ENCODE results near the gene TRPC6. TPM values are rescaled to one million over a fixed set of nuclear protein-coding genes. Genes with fewer than 3 reads are reported as not detected.

Gene TRPC6
- total and polyA plus RNA-seq, 9 of the 15 experiments (the other 6 are each of a cell fraction or from before 2014, with no cell fraction given), result not detected

DNA sequence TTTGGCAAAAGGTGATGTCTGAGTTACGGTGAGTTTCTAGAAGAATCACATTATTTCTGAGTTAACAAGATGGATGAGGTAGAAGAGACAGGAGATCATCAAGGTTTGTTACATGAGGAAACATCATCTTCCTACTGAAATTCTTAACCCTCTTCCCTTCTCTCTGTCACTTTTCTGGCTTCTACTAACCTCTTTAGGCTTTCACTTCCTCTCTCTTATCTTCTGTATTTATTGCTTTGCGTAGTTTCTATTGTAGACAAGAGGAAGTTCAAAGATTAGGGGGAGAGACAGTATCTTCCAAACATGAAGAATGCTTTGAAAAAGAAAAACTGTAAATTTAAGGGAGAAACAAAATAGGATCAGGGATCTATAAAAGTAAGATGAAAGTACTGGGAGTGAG lies 75.4 kb downstream of the TRPC6 start:
- Histone ChIP-seq H3K27ac (ENCODE audit: extremely low read depth, low read depth, low read length) (no peak overlapping the region), H3K4me3 (no peak overlapping the region), H3K79me2 (ENCODE audit: control insufficient read depth, insufficient read depth, low read length) (no peaks in the 10 kb centered on the region), H3K9me3 (replicated peaks; ENCODE audit: control insufficient read depth, insufficient read depth, low read depth, low read length) (no peaks in the 10 kb centered on the region; the same call in 1 of the 2 replicates), H2AFZ (ENCODE audit: low read depth, low read length) (no peak overlapping the region), H3K27me3 (ENCODE audit: control insufficient read depth in 2 of 2, insufficient read depth in 2 of 2, low read length in 2 of 2) (no peaks in the 10 kb centered on the region), H3K36me3 (ENCODE audit: control insufficient read depth, insufficient read depth, low read length) (no peaks in the 10 kb centered on the region), H3K9ac (ENCODE audit: insufficient read depth in 1 of 2, low read depth in 2 of 2, low read length in 2 of 2) (no peak overlapping the region), H3K4me2 (ENCODE audit: insufficient read depth, low read length) (no peak overlapping the region), H4K20me1 (replicated peaks; ENCODE audit: control insufficient read depth, insufficient read depth, low read length) (no peaks in the 10 kb centered on the region), H3K9me1 (ENCODE audit: control insufficient read depth, insufficient read depth, low read length) (no peaks in the 10 kb centered on the region), H3K4me1 (replicated peaks in 1 of 2; ENCODE audit: control insufficient read depth in 2 of 2, insufficient read depth in 2 of 2, low read length in 2 of 2) (no peaks in the 10 kb centered on the region)
- CTCF ChIA-PET (ENCODE audit: low intra/inter-chr PET ratio), result no interaction called here
- intact Hi-C loops (cut with micrococcal nuclease), result no loop called here
- TF ChIP-seq HOXB6 (CRISPR knock-in tag; IDR thresholded peaks at IDR 0.05; ENCODE audit: borderline replicate concordance), result no peak
- TF ChIP-seq ZNF445 (CRISPR knock-in tag; IDR thresholded peaks at IDR 0.05; ENCODE audit: low read depth), result no peak
- TF ChIP-seq CBX3 (IDR thresholded peaks at IDR 0.05; ENCODE audit: borderline replicate concordance in 1 of 2, low read length in 2 of 2), result no peak
- in situ Hi-C loops (cut with MboI), result no loop called here
- ATAC-seq (no peak), DNase-seq (ENCODE audit: extremely low read depth in 1 of 4, low spot score in 3 of 4) (no peak), FAIRE-seq (no peak)
- POLR2A ChIA-PET, result no interaction called here
- 0% methylated on average over 2 of the region's 2 CpGs for WGBS (ENCODE audit: insufficient coverage, low coverage, missing lambda C conversion rate)
- no TSS peak for BruUV-seq (replicated peaks)

DNA sequence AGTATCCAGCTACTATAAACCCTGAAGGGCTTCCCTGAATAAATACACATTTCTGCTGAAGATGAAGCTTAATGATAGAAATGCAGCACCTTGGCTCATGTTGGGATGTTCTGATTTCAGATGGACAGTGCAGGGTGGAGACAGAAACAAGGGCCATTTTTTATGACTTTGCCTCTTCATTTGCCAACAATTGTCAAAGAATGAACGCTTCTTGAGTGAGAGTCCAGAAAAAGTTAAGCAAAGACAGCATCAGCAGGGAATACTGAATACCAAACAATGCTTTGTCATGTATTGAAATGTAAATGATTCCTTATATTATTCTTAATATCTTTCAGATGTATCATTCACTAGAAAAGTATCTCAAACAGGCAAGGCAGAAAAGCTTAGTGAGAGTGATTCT lies 84.9 kb downstream of the TRPC6 start:
- no peak overlapping the region for H3K9ac ChIP-seq (ENCODE audit: insufficient read depth in 1 of 2, low read depth in 2 of 2, low read length in 2 of 2)
- CTCF ChIA-PET (ENCODE audit: low intra/inter-chr PET ratio), result no interaction called here
- H4K20me1 ChIP-seq (replicated peaks; ENCODE audit: control insufficient read depth, insufficient read depth, low read length), result no peaks in the 10 kb centered on the region
- no peak overlapping the region for H2AFZ ChIP-seq (ENCODE audit: low read depth, low read length)
- no TSS peak for BruUV-seq (replicated peaks)
- FAIRE-seq (no peak), ATAC-seq (no peak), DNase-seq (ENCODE audit: extremely low read depth in 1 of 4, low spot score in 3 of 4) (no peak)
- H3K4me3 ChIP-seq, result no peak overlapping the region
- no peaks in the 10 kb centered on the region for H3K4me1 ChIP-seq (replicated peaks in 1 of 2; ENCODE audit: control insufficient read depth in 2 of 2, insufficient read depth in 2 of 2, low read length in 2 of 2)
- intact Hi-C loops (cut with micrococcal nuclease) (no loop called here), in situ Hi-C loops (cut with MboI) (no loop called here)
- H3K9me1 ChIP-seq (ENCODE audit: control insufficient read depth, insufficient read depth, low read length), result no peaks in the 10 kb centered on the region
- no peaks in the 10 kb centered on the region for H3K9me3 ChIP-seq (replicated peaks; ENCODE audit: control insufficient read depth, insufficient read depth, low read depth, low read length)
- H3K27ac ChIP-seq (ENCODE audit: extremely low read depth, low read depth, low read length), result no peak overlapping the region
- TF ChIP-seq U2AF2 (optimal IDR thresholded peaks at IDR 0.05; ENCODE audit: low read depth, low read length), result no peak
- no peak overlapping the region for H3K4me2 ChIP-seq (ENCODE audit: insufficient read depth, low read length)
- H3K36me3 ChIP-seq (ENCODE audit: control insufficient read depth, insufficient read depth, low read length), result no peaks in the 10 kb centered on the region
- WGBS (ENCODE audit: insufficient coverage, low coverage, missing lambda C conversion rate), result 0% methylated on average over 1 of the region's 1 CpG
- no peaks in the 10 kb centered on the region for H3K27me3 ChIP-seq (ENCODE audit: control insufficient read depth in 2 of 2, insufficient read depth in 2 of 2, low read length in 2 of 2)
- POLR2A ChIA-PET, result no interaction called here
- no peaks in the 10 kb centered on the region for H3K79me2 ChIP-seq (ENCODE audit: control insufficient read depth, insufficient read depth, low read length)

All from K562 (cell line).